ENCODE measurements around the gene TEK. TPM values are rescaled to one million over a fixed set of nuclear protein-coding genes. Genes with fewer than 3 reads are reported as not detected.
"Not testable (repeated sequence)": the region's sequence is repeated elsewhere in the genome, so short reads cannot be mapped to it uniquely, and the experiment has no call there.

The TEK gene
- total and polyA plus RNA-seq, 2 experiments from 2014 or later: 1.9 to 9.4 TPM

- TF ChIP-seq ZNF462 (CRISPR knock-in tag; IDR thresholded peaks at IDR 0.05): no peak
- no peak for TF ChIP-seq NANOG (IDR thresholded peaks at IDR 0.05; ENCODE audit: borderline replicate concordance)
- no peak for TF ChIP-seq JUNB (IDR thresholded peaks at IDR 0.05; ENCODE audit: unreplicated experiment)
Measured at GRCh38 chr9:27227192-27227591, 118.2 kb downstream of the TEK start (continued).

- not testable (repeated sequence) for H3K4me1 Mint-ChIP-seq; H3K27ac ChIP-seq (ENCODE audit: low read depth); H4K20me1 ChIP-seq (replicated peaks; ENCODE audit: insufficient read depth); H3K4me1 ChIP-seq (ENCODE audit: insufficient read depth); H3K4me3 ChIP-seq; H3K4me2 ChIP-seq; ATAC-seq; H3K36me3 ChIP-seq (ENCODE audit: insufficient read depth); DNase-seq (ENCODE audit: low spot score); H3K27me3 ChIP-seq (ENCODE audit: insufficient read depth); H3K79me2 ChIP-seq (replicated peaks; ENCODE audit: insufficient read depth); H3K4me3 Mint-ChIP-seq; H3K27me3 Mint-ChIP-seq (ENCODE audit: insufficient read depth, low read depth, poor library complexity); H3K9me2 ChIP-seq (ENCODE audit: insufficient read depth); H2AFZ ChIP-seq; H3K27ac Mint-ChIP-seq; H3F3A ChIP-seq (replicated peaks; ENCODE audit: low read depth)
- Mint-ChIP-seq H3K36me3 (ENCODE audit: low read depth) (peaks cover 18% of the 10 kb centered on the region; the same call in 2 of the 3 replicates), H3K9me3 (peaks cover 44% of the 10 kb centered on the region)
Measured at GRCh38 chr9:27239648-27240047, 130.6 kb downstream of the TEK start.

GRCh38 chr9:27247756-27248155 is 138.7 kb downstream of the TEK start:
- Histone ChIP-seq H3K4me3 (no peak overlapping the region), H3K4me2 (no peak overlapping the region), H3K4me1 (ENCODE audit: insufficient read depth) (no peaks in the 10 kb centered on the region), H3K79me2 (replicated peaks; ENCODE audit: insufficient read depth) (no peaks in the 10 kb centered on the region), H3K9me2 (ENCODE audit: insufficient read depth) (peaks cover 4% of the 10 kb centered on the region; the same call in 1 of the 2 replicates), H3K36me3 (ENCODE audit: insufficient read depth) (no peaks in the 10 kb centered on the region), H3K27ac (ENCODE audit: low read depth) (no peak overlapping the region), H2AFZ (no peak overlapping the region), H4K20me1 (replicated peaks; ENCODE audit: insufficient read depth) (no peaks in the 10 kb centered on the region), H3F3A (replicated peaks; ENCODE audit: low read depth) (no peaks in the 10 kb centered on the region), H3K27me3 (ENCODE audit: insufficient read depth) (no peaks in the 10 kb centered on the region)
- Mint-ChIP-seq H3K27ac (no peak overlapping the region), H3K4me1 (peaks cover 5% of the 10 kb centered on the region; the same call in 2 of the 3 replicates), H3K36me3 (ENCODE audit: low read depth) (no peaks in the 10 kb centered on the region), H3K4me3 (no peak overlapping the region), H3K9me3 (no peaks in the 10 kb centered on the region), H3K27me3 (ENCODE audit: insufficient read depth, low read depth, poor library complexity) (no peaks in the 10 kb centered on the region)
- DNase-seq (ENCODE audit: low spot score): peak; percentile 82
- peak; percentile 99 for ATAC-seq
- TF ChIP-seq ZNF114 (CRISPR knock-in tag; IDR thresholded peaks at IDR 0.05) (no peak), ZNF462 (CRISPR knock-in tag; IDR thresholded peaks at IDR 0.05) (no peak)

Data from GM23338 (cell line).